HG02610 (cell line): ENCODE measurements around the gene RDH13.
"Not testable (repeated sequence)": the region's sequence is repeated elsewhere in the genome, so short reads cannot be mapped to it uniquely, and the experiment has no call there.

ENCODE experiments used
- ATAC-seq: cut with Tn5 transposase; IDR thresholded peaks from one replicate; pipeline ENCODE4 v1.9.1; 2021; ENCODE audit warnings: mild to moderate bottlenecking, moderate library complexity; ENCODE audit not compliant: unreplicated experiment

RDH13 gene

GRCh38 chr19:55018633-55019032 is 44.3 kb downstream of the RDH13 start:
- no peak for ATAC-seq

- no peak for ATAC-seq
Measured at GRCh38 chr19:55018216-55018615, 44.7 kb downstream of the RDH13 start.

DNA sequence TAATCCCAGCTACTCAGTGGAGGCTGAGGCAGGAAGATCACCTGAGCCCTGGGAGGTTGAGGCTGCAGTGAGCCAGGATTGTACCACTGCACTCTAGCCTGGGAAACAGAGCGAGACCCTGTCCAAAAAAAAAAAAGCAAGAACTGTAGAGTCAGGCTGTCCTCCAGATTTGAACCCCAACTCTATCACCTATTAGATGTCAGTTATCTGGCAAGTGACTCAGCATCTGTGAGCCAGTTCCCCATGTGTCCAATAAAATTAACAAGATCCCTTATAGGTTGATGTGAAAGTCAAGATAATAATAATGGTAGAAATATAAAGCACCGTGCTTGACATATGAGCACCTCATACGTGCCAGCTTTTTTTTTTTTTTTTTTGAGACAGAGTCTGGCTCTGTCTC is 46.9 kb downstream of the RDH13 start:
- ATAC-seq, result no peak

DNA sequence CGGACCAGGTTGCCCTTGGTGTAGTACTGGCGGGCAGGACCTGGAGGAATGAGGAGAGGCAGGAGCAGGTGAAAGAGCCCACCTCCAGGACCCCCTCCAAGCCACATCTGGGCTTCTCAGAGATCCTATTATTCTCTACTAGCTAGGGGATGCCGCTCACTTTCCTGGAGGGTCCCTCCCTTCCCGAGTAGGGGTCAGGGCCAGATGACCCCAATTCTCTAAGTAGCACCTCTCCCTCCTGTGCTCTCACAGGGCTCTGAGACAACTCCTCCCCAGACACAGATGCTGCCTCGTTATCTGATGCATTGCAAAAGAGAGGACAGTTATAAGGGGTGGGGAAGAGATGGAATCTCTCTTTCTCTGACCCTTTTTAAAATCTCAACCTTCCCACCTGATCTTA is 47.8 kb downstream of the RDH13 start:
- ATAC-seq, result no peak

- no peak for ATAC-seq
Measured at GRCh38 chr19:55014714-55015113, 48.2 kb downstream of the RDH13 start.

DNA sequence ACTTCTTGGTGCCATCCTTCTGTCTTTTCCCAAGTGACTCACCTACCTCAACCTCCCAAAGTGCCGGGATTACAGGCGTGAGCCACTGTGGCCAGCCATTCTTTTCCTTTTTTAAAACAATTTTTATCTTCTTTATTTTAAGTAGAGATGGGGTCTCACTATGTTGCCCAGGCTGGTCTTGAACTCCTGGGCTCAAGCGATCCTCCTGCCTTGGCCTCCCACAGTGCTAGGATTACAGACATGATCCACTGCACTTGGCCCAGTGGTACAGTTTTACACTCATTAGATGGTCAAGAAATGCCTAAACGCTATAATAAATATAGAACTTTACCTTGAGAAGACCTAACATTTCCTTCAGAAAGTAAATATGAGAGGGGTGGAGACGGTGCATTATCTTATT is 49.4 kb downstream of the RDH13 start:
- ATAC-seq, result no peak

- ATAC-seq, result no peak
Measured at GRCh38 chr19:55012306-55012705, 50.6 kb downstream of the RDH13 start.

- not testable (repeated sequence) for ATAC-seq
Measured at GRCh38 chr19:55010561-55010960, 52.4 kb downstream of the RDH13 start.

GRCh38 chr19:55008781-55009180 is 54.2 kb downstream of the RDH13 start:
- not testable (repeated sequence) for ATAC-seq

DNA sequence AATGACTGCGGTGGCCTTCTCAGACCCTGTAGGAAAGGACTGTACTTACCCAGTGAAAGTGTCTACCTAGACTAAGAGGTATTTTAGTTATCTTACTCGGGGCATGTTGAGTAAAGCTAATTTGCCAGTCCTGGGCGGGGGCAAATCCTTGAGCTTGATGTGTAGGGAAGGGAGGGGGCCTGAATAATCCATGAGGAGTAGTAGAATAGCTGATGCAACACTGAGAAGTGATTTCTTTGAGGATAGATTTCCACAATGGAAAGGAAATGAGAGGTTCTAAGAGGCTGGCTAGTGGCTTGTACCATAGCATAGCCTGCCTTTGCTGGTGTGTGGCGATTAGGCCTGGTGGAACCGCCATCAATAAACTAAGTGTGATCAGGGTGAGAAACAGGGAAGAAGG is 54.8 kb downstream of the RDH13 start:
- not testable (repeated sequence) for ATAC-seq

DNA sequence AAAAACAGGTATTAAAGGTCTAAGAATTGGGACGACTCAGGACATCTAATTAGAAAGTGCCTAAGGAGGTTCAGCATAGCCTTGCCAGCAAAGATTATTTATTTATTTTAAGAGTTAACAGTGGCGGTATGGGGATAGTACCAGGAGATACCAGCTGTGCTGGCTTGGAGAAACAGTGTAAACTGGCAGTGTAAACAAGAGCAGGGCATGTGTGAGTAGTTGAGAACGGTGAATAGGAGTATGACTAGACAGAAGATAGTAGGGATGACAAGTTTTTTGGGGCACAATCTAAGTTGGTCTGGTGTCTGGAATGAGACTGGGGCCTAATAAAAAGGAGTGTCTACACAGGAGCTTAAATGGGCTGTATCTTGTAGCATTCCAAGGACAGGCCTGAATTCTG is 55.4 kb downstream of the RDH13 start:
- ATAC-seq, result not testable (repeated sequence)

DNA sequence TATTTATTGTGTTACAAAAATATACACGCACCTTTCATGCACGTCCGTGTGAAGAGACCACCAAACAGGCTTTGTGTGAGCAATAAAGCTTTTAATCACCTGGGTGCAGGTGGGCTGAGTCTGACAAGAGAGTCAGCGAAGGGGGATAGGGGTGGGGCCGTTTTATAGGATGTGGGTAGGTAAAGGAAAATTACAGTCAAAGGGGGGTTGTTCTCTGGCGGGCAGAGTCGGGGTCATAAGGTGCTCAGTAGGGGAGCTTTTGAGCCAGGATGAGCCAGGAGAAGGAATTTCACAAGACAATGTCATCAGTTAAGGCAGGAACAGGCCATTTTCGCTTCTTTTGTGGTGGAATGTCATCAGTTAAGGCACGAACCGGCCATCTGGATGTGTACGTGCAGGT is 56.2 kb downstream of the RDH13 start:
- ATAC-seq, result not testable (repeated sequence)

DNA sequence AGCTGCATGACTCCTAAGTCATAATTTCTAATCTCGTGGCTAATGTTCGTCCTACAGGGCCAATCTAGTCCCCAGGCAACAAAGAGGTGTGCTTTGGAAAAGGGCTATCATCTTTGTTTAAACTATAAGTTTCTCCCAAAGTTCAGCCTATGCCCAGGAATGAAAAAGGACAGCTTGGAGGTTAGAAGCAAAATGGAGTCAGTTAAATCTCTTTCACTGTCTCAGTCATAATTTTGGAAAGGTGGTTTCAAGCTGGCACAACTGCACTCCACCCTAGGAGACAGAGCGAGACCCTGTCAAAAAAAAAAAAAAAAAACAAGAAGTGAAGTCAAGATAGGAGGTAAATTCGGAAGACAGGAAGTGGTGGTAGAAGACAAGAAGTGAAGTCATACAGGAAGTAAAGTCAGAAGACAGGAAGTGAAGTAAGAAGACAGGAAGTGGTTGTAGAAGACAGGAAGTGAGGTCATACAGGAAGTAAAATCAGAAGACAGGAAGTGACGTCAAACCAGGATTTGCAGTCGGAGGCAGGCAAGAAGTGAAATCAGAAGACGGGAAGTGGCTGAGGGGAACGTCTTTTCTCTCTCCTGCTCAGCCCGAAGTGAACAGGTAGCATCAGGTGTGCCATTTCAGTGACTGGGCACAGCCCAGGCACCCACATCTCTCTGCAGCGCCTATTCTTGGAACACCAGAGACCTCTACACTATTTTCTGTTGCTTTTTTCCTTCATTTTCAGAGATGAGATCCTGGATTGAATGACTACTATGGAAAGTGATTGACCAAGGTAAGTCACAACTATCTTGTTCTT is 57.1 kb downstream of the RDH13 start:
- no peak for ATAC-seq

DNA sequence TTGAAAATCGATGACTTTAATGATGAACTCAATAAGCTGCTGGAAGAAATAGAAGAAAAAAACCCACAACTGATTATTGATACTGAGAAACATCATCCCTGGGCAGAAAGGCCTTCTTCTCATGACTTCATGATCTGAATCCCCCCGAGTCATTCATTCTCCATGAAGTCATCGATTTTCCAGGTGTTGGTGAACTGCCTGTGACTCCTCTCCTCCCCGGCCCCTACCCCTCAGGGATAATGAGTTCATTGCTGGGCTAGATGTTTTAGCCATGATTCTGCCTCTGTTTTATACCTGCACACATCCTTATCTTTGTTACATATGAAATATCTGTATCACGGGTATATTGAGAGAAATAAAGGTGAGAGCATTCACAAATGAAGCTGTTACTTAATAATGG is 62.2 kb downstream of the RDH13 start:
- ATAC-seq, result no peak

DNA sequence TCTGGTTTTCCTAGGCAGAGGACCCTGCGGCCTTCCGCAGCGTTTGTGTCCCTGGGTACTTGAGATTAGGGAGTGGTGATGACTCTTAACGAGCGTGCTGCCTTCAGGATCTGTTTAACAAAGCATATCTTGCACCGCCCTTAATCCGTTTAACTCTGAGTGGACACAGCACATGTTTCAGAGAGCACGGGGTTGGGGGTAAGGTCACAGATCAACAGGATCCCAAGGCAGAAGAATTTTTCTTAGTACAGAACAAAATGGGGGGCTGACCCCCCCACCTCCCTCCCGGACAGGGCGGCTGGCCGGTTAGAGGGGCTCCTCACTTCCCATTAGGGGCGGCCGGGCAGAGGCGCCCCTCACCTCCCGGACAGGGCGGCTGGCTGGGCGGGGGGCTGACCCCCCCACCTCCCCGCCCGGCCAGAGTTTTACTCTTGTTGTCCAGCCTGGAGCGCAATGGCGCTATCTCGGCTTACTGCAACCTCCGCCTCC is 64.2 kb downstream of the RDH13 start:
- not testable (repeated sequence) for ATAC-seq

- ATAC-seq, result no peak
Measured at GRCh38 chr19:54995561-54995960, 67.4 kb downstream of the RDH13 start.
